ENCODE results near the gene CISD1.

CISD1 gene

GRCh38 chr10:58304099-58304633 is 35.2 kb downstream of the CISD1 start:
- intact Hi-C loops (cut with DNase I) = no loop called here
- no peak for DNase-seq

- DNase-seq = no peak
- intact Hi-C loops (cut with DNase I) = no loop called here
These were observed 36.9 kb downstream of the CISD1 start for GRCh38 chr10:58305821-58306220.

GRCh38 chr10:58307676-58308075 is 38.7 kb downstream of the CISD1 start:
- intact Hi-C loops (cut with DNase I) = no loop called here

GRCh38 chr10:58311026-58311425 is 42.1 kb downstream of the CISD1 start:
- DNase-seq = no peak
- intact Hi-C loops (cut with DNase I) = no loop called here

More at GRCh38 chr10:58307676-58308075, 38.7 kb downstream of the CISD1 start:
- DNase-seq = no peak

- intact Hi-C loops (cut with DNase I) = no loop called here
These were observed 47.9 kb downstream of the CISD1 start for GRCh38 chr10:58316874-58317273.

GRCh38 chr10:58318346-58318745 is 49.4 kb downstream of the CISD1 start:
- DNase-seq = no peak
- intact Hi-C loops (cut with DNase I) = no loop called here

More at GRCh38 chr10:58316874-58317273, 47.9 kb downstream of the CISD1 start:
- DNase-seq = no peak

- intact Hi-C loops (cut with DNase I) = no loop called here
- no peak for DNase-seq
These were observed 50.6 kb downstream of the CISD1 start for GRCh38 chr10:58319599-58319998.

GRCh38 chr10:58320351-58321049 is 51.5 kb downstream of the CISD1 start:
- intact Hi-C loops (cut with DNase I) = no loop called here

GRCh38 chr10:58322072-58322834 is 53.3 kb downstream of the CISD1 start:
- no peak for DNase-seq
- intact Hi-C loops (cut with DNase I) = no loop called here

More at GRCh38 chr10:58320351-58321049, 51.5 kb downstream of the CISD1 start:
- DNase-seq = no peak

GRCh38 chr10:58322835-58323209 is 53.9 kb downstream of the CISD1 start:
- no peak for DNase-seq
- intact Hi-C loops (cut with DNase I) = no loop called here

- DNase-seq = peak in 2 of 10 donors; percentile 63 to 70
- intact Hi-C loops (cut with DNase I) = no loop called here
These were observed 58.0 kb downstream of the CISD1 start for GRCh38 chr10:58326967-58327381.

GRCh38 chr10:58328233-58328632 is 59.3 kb downstream of the CISD1 start:
- intact Hi-C loops (cut with DNase I) = no loop called here
- DNase-seq = no peak

- no peak for DNase-seq
- intact Hi-C loops (cut with DNase I) = no loop called here
These were observed 61.5 kb downstream of the CISD1 start for GRCh38 chr10:58330431-58330830.

GRCh38 chr10:58331646-58332045 is 62.7 kb downstream of the CISD1 start:
- intact Hi-C loops (cut with DNase I) = no loop called here
- no peak for DNase-seq

- intact Hi-C loops (cut with DNase I) = loop anchor here (1.0 kb wide), 1 partner anchor 50 kb away; the partner anchor contains the start of gene TFAM
- DNase-seq = peak; percentile 85 to 98 (median 92)
These were observed 65.9 kb downstream of the CISD1 start, which contains the start of gene UBE2D1 for GRCh38 chr10:58334817-58335305. Gene UBE2D1 (plus strand): TSS chr10:58335006. CDS start chr10:58335202, 196 bp downstream.

- intact Hi-C loops (cut with DNase I) = loop anchor here (1.0 kb wide), 1 partner anchor 50 kb away; the partner anchor contains the start of gene TFAM
- DNase-seq = peak in 9 of 10 donors; percentile 14 to 90 (median 18)
These were observed 66.5 kb downstream of the CISD1 start for GRCh38 chr10:58335306-58336005.

- DNase-seq = no peak
- intact Hi-C loops (cut with DNase I) = no loop called here
These were observed 67.3 kb downstream of the CISD1 start for GRCh38 chr10:58336242-58336641.

Measured in posterior cingulate gyrus (tissue), 11 donors.